Left ventricle myocardium superior (tissue), 1 donor: ENCODE data around the gene TMCC1. TPM values are rescaled to one million over a fixed set of nuclear protein-coding genes. Genes with fewer than 3 reads are reported as not detected.
"Not testable (repeated sequence)": the region's sequence is repeated elsewhere in the genome, so short reads cannot be mapped to it uniquely, and the experiment has no call there.

Source experiments
- ATAC-seq: fragments of 200-7000 bp; cut with Tn5 transposase; one replicate; pipeline ENCODE4 v1.9.1; 2020; ENCODE audit warnings: mild to moderate bottlenecking, moderate library complexity
- DNase-seq: peaks from one replicate; pipeline ENCODE4 v3.0.0-alpha.2; 2020
- intact Hi-C: fragments of 100-400 bp; cut with micrococcal nuclease; formaldehyde crosslinking; loops from one replicate; pipeline ENCODE4 v1.11.0; 2022
- total RNA-seq: library from RNA; stranded (reverse); fragmentation: NEBNext Ultra II Directional; extraction: Animal tissue kit (Norgen Biotek cat#: 25700); gene quantifications from one replicate; pipeline ENCODE4 v1.2.1, GENCODE V29; 2021
- donor health status: DM: no; HTN: yes; CAD: no; lungs with severe emphysema.

Gene TMCC1
- total RNA-seq, 1 donor from 2014 or later, result 28.4 TPM

- intact Hi-C loops, result no loop called here
- DNase-seq, result no peak
These were observed 193.9 kb downstream of the TMCC1 start for GRCh38 chr3:129699612-129700011.

DNA sequence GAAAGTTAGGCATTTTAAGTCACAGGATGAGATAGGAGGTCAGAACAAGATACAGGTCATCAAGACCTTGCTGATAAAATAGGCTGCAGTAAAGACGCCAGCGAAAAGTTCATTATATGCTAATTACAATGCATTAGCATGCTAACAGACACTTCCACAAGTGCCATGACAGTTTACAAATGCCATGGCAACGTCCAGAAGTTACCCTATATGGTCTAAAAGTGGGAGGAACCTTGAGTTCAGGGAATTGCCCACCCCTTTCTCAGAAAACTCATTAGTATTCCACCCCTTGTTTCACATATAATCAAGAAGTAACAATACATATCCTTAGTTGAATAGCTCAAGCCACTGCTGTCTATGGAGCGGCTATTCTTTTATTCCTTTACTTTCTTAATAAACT lies 194.3 kb downstream of the TMCC1 start:
- intact Hi-C loops, result no loop called here
- no peak for DNase-seq
- ATAC-seq, result peak; percentile 39

More at GRCh38 chr3:129699612-129700011, 193.9 kb downstream of the TMCC1 start:
- ATAC-seq, result no peak

DNA sequence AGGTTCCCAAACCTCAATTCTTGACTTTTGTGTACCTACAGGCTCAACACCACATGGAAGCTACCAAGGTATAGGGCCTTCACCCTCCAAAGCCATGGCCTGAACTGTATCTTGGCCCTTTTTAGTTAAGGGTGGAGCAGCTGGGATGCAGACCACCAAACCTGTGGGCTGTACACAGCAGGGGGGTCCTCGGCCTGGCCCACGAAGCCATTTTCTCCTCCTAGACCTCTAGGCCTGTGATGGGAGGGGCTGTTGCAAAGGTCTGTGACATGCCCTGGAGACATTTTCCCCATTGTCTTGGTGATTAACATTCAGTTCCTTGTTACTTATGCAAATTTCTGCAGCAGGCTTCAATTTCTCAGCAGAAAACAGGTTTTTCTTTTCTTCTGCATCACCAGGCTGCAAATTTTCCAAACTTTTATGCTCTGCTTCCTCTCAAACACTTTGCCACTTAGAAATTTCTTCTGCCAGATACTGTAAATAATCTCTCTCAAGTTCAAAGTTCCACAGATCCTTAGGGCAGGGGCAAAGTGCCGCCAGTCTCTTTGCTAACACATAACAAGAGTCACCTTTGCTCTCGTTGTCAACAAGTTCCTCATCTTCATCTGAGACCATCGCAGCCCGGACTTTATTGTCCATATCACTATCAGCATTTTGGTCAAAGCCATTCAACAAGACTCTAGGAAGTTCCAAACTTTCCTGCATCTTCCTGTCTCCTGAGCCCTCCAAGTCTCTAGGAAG lies 196.1 kb downstream of the TMCC1 start:
- no peak for ATAC-seq
- no peak for DNase-seq
- intact Hi-C loops, result no loop called here

DNA sequence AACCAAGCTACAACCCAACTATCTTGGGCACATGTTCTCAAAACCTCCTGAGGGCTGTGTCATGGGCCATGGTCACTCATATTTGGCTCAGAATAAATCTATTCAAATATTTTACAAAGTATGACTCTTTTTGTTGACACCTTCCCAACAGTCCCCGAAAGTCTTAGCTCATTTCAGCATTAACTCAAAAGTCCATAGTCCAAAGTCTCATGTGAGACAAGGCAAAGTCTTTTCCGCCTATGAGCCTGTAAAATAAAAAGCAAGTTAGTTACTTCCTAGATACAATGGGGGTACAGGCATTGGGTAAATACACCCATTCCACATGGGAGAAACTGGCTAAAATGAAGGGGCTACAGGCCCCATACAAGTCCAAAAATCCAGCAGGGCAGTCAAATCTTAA lies 197.1 kb downstream of the TMCC1 start:
- ATAC-seq, DNase-seq, intact Hi-C loops: not testable (repeated sequence)

DNA sequence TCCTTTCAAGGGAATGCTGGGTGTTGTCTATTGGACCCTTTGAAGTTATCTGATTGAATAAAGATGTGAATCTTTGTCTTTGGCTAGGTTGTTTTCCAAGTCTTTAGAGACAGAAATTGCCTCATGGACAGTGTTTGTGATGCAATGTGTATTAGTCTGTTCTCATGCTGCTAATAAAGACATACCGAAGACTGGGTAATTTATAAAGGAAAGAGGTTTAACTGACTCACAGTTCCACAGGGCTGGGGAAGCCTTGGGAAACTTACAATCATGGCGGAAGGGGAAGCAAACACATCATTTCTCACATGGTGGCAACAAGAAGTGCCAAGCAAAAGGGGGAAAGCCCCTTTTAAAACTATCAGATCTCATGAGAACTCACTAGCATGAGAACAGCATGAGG lies 198.3 kb downstream of the TMCC1 start:
- intact Hi-C loops, result no loop called here
- no peak for DNase-seq
- ATAC-seq, result no peak

DNA sequence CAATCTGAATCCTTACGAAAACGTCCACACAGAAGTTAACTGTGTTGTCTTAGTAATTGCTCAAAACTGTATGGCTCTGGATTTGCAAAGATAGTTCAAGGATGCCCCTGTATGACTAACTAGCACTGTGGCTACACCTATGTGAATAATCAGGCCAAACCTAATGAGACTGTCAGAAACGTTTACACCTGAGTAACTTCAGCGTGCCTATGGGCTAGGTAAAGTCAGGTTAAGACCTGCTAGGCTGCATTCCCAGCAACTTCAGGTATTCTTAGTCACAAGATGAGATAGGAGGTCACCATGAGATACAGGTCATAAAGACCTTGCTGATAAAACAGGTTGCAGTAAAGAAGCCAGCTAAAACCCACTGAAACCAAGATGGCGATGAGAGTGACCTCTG lies 199.3 kb downstream of the TMCC1 start:
- ATAC-seq (no peak), DNase-seq (no peak)
- intact Hi-C loops, result no loop called here

- no peak for DNase-seq
- ATAC-seq, result no peak
- intact Hi-C loops, result no loop called here
These were observed 200.8 kb downstream of the TMCC1 start for GRCh38 chr3:129692743-129693142.

DNA sequence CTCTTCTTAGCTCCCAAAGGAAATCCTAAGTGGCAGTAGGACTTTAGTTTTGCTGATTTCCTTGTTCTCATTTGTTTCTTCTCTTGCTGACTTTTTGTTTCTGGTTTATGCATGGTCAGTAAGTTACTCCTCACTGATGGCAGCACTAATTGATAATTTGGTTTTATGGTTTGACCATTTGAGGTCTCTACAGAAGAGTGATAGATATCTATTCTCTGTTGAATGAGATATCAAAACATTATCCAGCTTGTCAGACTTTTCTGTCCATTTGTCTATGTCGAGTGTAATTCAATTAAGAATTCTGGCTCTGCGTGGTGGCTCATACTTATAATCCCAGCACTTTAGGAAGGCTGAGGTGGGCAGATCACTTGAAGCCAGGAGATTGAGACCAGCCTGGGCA lies 202.5 kb downstream of the TMCC1 start:
- DNase-seq (no peak), ATAC-seq (no peak)
- intact Hi-C loops, result no loop called here

DNA sequence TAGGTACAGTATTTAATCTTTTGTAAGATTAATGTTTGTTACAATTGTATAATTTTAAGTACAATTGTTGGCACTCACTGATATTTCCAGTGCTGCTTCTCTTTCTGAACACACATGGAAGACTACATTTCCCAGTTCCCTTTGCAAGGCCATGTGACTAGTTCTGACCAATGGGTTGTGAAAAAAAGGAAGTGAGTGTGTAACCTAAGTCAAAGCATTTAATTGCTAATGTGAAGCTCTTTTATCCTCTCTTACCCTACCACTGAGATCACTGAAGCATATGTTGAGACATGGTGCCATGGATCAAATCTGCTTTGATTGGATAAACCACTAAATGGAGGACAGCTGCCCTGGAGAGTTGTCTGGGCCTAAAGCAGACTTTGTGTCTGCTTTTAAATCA lies 203.1 kb downstream of the TMCC1 start:
- DNase-seq (no peak), ATAC-seq (peak; percentile 22)
- intact Hi-C loops, result no loop called here

- intact Hi-C loops, result no loop called here
- DNase-seq, result no peak
- no peak for ATAC-seq
These were observed 204.5 kb downstream of the TMCC1 start for GRCh38 chr3:129689036-129689435.

GRCh38 chr3:129688271-129688895 lies 205.1 kb downstream of the TMCC1 start:
- intact Hi-C loops, result no loop called here
- peak; percentile 85 for ATAC-seq

DNA sequence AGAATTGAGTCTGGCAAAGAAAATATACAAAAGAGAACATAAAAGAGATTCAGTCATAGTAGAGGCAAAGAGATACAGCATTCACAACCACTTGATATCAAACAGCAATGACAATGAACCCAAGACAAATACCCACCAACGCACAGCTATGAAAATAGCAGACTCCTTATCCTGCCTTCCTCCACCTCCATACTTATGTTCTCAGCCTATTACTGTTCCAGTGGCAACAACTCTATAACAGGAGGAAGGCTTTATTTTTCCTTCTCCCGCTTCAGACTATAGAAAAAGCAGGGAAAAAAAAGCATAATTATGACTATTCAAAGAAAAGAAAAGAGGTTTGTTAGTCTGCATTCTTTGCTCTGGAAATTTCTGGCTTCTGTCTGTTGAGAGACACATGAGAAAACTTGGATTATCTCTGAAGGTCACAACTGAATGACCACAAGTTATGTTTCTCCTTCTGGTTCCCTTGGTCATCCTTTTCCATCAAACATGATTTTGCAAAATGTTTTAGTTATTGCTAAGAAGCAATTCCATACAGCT lies 205.9 kb downstream of the TMCC1 start:
- intact Hi-C loops, result no loop called here
- DNase-seq (no peak), ATAC-seq (peak; percentile 66)

More at GRCh38 chr3:129688271-129688895, 205.1 kb downstream of the TMCC1 start:
- peak; percentile 91 for DNase-seq

DNA sequence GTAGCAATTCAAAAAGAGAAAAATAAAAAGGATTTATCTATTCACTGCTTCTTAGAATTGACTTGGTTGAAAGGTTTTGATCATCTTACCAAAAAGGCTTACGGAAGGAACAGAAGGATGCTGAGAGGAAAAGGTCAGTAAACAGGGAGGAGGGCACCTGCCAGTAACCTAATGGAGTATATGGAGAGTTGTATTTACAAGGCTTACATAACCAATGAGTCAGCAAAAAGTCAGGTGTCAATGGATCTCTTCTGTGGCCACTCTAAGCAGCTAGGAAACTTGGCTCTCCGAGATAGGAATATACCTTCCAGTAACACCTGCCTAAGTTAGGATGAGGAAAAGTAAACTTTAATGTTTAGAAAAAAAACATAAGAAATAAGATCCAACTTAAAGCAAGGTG lies 206.6 kb downstream of the TMCC1 start:
- peak; percentile 79 for ATAC-seq
- DNase-seq, result no peak
- intact Hi-C loops, result no loop called here

DNA sequence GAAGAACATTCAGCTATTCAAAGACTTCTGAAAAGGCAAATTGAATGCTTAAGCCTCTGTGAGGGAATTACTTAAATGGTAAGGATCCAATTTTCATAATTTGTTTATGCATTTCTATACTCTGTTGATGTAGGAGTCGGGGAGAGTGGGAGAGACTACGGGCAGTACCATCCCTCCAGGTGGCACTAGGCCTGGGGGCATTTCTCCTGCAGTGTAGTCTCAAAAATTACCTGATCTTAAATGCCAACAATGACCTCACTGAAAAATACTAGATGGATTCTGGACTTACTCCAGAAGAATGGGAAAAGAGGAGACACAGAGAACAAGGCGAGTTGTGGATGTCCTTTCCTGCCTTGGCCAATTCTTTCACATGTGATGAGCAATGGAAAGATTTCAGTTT lies 209.2 kb downstream of the TMCC1 start:
- intact Hi-C loops, result no loop called here
- no peak for ATAC-seq
- no peak for DNase-seq

DNA sequence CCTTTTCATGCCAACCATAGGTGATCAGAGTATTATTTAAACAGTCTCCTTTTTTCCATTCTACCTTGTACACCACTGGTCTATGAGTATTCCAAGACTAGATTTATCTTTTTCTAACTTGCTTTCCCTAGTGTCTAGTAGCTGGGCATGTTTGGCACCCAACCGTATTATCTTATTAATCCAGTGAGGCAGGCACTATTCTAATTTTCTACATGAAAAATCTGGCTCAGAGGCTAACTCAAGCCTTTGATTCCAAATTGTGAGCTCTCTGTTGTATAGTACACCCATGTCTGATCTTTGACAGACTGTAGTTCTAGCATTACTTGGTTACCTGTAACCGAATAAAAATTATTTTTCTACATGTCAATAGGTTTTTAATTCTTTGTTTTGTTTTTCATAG lies 210.3 kb downstream of the TMCC1 start:
- DNase-seq (no peak), ATAC-seq (no peak)
- intact Hi-C loops, result no loop called here

GRCh38 chr3:129676985-129677384 lies 216.5 kb downstream of the TMCC1 start:
- intact Hi-C loops, result no loop called here
- ATAC-seq (peak; percentile 46), DNase-seq (no peak)

DNA sequence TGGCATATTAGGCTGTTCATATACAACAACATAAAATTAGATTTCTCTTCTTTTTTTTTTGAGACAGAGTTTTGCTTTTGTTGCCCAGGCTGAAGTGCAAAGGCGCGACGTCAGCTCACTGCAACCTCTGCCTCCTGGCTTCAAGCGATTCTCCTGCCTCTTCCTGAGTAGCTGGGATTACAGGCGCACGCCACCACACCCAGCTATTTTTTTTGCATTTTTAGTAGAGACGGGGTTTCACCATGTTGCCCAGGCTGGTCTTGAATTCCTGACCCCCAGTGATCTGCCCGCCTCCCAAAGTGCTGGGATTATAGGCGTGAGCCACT lies 218.8 kb downstream of the TMCC1 start:
- DNase-seq, ATAC-seq, intact Hi-C loops: not testable (repeated sequence)

DNA sequence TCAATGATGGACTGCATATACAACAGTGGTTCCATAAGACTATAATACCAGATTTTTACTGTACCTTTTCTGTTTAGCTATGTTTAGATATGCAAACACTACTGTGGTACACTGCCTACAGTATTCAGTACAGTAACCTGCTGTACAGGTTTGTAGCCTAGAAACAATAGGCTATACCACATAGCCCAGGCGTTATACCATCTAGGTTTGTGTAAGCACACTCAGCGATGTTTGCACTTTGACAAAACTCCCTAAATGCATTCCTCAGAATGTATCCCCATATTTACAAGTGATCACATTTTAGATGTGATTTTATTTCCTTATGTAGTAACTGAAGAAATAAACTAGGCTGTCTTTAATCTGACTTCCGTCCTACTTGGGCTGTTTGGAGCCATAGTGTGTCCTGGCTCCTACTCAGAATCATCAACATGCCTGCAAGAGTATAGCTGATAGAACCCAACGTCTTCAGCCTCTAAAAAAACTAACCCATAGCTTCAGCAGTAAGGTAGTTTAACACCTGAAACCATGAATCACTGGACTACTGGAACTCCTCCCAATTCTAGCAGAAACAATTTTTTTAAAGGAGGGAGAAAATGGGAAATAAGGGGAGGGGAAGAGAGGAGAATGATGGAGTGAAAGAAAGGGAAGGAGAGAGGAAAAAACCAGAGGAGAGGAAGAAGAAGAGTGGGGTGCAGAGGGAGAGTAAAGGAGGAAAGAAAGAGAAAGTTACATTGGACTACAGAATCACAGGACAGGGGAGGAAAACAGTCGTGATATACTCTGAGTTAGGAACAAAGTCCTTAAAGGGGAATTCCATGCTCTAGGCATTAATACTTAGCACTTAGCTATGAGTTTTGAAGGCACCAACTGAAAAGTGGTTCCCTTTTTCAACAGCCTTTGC lies 219.4 kb downstream of the TMCC1 start:
- DNase-seq (no peak), ATAC-seq (no peak)
- intact Hi-C loops, result no loop called here

GRCh38 chr3:129673012-129673411 lies 220.5 kb downstream of the TMCC1 start:
- ATAC-seq (peak; percentile 74), DNase-seq (no peak)
- intact Hi-C loops, result no loop called here

DNA sequence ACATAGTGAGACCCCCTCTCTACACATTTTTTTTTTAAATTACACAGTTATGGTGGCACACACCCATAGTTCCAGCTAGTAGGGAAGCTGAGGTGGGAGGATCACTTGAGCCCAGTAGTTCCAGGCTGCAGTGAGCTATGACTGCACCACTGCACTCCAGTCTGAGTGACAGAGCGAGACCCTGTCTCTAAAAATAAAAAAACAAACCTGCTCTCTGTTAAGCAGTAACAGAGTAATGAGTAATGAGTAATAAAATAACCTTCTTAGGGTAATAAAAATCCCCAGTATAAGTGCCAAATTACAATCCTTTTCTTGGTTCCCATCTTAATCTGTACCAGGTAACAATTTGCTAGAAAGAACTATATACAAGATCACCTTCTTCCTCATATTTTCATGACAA lies 221.1 kb downstream of the TMCC1 start:
- no peak for DNase-seq
- no peak for ATAC-seq
- intact Hi-C loops, result no loop called here
